Esophagus muscularis mucosa (tissue), 4 donors: Measurements from ENCODE around the gene SGSM2.

ENCODE experiments used
- CTCF ChIP-seq, 3 experiments: fragments of 200-600 bp in 2 of 3; fragments of 450-650 bp in 1 of 3; sonication (generic) in 2 of 3; IDR thresholded peaks; one replicate each; pipeline ENCODE4 v1.5.1; 2017 to 2019; ENCODE audit warnings: antibody characterized with exemption in 3 of 3, mild to moderate bottlenecking in 2 of 3, moderate library complexity in 1 of 3
- EP300 ChIP-seq: sonication (generic); formaldehyde crosslinking; IDR thresholded peaks from one replicate; pipeline ENCODE4 v1.6.1; 2017; ENCODE audit warnings: antibody characterized with exemption
- POLR2A ChIP-seq: fragments of 450-650 bp; IDR thresholded peaks from one replicate; pipeline ENCODE4 v1.6.1; 2017; ENCODE audit warnings: antibody characterized with exemption, moderate library complexity, mild to moderate bottlenecking, low read depth
- POLR2AphosphoS5 ChIP-seq, 2 donors: sonication (generic); formaldehyde crosslinking; IDR thresholded peaks; one replicate each; pipeline ENCODE4 v1.6.1; 2017; ENCODE audit warnings: antibody characterized with exemption in 2 of 2

- TF ChIP-seq CTCF (IDR thresholded peaks at IDR 0.05) (no peak), POLR2A (no peak), EP300 (no peak), POLR2AphosphoS5 (IDR thresholded peaks at IDR 0.05) (no peak)
These were observed 90.6 kb downstream of the SGSM2 start for GRCh38 chr17:2427910-2428309.
